Measurements from ENCODE around the gene DEXI.
A peak's percentile ranks its signal among the peaks of the same experiment; 100 is the strongest.

DEXI gene

DNA sequence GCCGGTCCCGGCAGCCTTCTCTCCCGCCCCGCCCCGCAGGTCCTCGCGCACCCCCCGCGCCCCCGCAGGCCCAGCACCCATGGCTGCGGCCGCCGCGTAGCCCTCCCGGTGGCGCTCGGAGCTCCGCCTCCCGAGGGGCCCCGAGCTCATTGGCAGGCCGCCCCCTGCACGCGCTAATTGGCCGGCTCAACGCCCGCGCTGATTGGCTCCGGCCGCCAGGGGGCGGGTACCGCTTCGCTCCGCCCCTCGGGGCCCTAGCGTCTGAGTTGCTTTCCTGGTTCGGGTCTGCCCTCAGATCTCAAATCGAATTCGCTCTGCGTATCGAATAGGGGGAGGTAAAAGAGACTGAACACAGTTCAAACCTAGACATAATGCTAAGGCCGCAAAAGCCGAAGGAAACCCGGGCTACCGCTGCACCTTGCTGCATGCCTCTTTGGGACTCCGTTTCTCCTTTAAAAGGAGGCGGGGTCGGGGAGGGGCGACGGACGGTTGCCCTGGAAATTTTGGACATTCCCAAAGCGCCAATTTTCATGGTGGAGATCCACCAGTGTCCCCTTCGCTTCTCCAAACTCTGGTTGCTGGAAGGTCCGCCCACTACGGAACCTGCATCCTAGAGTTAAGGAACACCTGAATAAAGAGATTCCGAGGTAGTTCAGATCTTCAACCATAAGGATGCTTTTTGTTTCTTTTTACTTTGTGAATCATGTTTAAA is at the start of gene DEXI:
Gene DEXI (minus strand): TSS at position 117 of the 712 bp plus-strand sequence. CDS start 463 bp downstream, outside the sequence.
- DNase-seq (ENCODE audit: low read depth in 2 of 2) = peak; percentile 90 to 92

GRCh38 chr16:10990378-10990777 is 48.1 kb upstream of the DEXI start:
- DNase-seq (ENCODE audit: low read depth in 2 of 2) = no peak

GRCh38 chr16:10989559-10989958 is 47.3 kb upstream of the DEXI start:
- no peak for DNase-seq (ENCODE audit: low read depth in 2 of 2)

DNA sequence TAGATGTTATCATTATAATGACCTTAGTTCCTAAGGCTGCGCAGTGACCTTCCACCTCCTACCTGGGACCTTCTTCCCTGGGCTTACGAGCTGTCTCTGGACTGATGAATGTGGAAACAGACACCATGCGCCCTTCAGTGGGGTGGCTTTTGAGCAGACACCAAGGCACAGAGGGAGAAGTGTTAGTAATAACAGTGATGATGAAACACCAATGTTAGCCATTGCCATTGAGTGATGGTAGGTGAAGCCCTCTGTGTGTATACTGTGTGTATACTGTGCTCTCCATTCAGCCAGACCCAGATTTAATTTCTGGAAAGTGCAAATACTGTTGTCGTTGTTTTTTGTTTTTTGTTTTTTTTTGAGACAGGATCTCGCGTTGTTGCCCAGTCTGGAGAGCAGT is 46.6 kb upstream of the DEXI start:
- no peak for DNase-seq (ENCODE audit: low read depth in 2 of 2)

DNA sequence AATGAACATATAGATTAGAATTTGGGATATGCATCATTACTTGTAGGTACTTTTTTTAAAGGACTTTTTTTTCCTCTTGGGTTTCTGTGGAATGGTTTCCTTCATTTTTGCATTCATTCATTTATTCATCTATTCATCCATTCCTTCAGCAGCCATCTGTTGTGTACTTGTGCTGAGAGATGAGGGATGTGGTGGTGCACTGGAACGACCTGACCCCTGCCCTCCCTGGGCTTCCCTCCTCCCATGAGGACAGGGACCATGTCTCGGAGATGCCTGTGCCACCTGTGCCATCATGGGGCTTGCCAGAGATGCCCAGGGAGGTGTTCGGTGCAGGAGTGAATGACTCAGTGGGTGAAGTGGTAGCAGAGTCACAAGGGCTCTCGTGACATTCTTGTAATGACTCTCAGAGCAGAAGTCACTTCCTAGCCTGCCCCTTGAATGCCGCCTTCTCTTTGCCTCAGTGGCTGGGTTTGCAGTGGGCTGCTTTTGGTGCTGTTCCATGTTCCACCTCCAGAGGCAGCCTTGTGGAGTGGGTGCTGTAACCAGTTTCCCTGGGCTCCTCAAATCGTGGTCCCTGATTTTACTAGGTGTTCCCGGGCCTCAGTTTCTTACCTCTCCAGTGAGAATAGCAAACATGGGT is 46.0 kb upstream of the DEXI start:
- peak in 1 of 2 donors; percentile 21 for DNase-seq (ENCODE audit: low read depth in 2 of 2)

GRCh38 chr16:10987361-10988163 is 45.3 kb upstream of the DEXI start:
- DNase-seq (ENCODE audit: low read depth in 2 of 2) = no peak

DNA sequence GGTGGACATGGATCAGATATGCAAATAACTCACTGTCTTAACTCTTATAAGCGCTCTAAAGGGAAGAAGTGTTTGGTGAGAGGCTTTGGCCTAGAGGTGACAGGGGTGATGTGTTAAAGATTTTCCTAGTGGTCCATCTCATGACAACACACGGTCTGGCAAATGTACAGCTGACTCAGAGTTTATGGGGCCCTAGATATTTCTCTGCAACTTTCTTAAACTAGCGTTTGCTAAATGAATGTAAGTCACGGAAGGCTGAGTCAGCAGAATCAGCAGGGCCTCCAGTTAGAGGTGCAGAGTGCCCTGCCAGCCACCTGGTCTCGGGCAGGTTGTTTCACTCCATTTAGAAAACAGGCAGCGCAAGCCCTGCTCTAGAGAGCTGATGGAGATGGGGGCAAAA is 42.2 kb upstream of the DEXI start:
- no peak for DNase-seq (ENCODE audit: low read depth in 2 of 2)

DNA sequence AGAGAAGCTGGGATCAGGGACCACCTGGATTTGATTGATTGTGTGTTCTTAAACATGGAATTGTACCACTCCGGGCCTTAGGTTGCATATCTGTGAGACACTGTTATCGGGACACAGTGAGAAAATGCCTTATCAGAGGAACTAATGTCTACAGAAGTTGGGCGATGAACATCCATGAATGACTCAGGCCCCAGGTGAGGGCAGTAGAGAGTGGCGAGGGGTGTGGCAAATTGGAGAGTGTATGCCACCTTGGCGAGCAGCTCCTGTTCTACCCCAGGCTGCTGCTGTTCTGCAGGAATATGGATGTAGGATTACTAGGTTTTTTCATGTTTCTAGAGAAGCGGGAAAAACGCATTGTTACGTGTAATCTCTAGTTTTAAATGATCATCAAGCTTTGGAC is 40.9 kb upstream of the DEXI start:
- DNase-seq (ENCODE audit: low read depth in 2 of 2) = no peak

GRCh38 chr16:10982465-10983150 is 40.3 kb upstream of the DEXI start:
- no peak for DNase-seq (ENCODE audit: low read depth in 2 of 2)

DNA sequence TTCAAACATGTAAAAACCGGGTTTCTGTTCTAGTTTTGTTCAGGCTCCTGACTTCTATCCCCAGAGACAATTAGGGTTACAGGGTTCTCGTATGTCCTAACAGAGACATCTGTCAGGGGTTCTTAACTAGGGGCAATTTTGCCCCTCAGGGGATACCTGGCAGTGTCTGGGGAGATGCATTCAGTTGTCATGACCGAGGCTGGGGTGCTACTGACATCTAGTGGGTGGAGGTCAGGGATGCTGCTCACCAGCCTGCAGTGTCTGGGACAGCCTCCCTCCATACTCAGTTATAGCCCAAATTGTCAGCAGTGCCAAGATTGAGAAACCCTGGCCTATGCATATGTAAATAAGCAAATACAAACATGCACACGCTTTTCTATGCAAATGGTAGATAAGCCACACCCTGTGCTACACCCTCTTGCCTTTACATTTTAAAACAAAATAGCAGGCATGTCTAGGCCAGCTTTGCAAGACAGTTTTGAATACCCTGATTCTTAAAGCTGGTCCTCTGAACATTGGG is 39.5 kb upstream of the DEXI start:
- DNase-seq (ENCODE audit: low read depth in 2 of 2) = no peak

GRCh38 chr16:10980813-10981212 is 38.5 kb upstream of the DEXI start:
- no peak for DNase-seq (ENCODE audit: low read depth in 2 of 2)

DNA sequence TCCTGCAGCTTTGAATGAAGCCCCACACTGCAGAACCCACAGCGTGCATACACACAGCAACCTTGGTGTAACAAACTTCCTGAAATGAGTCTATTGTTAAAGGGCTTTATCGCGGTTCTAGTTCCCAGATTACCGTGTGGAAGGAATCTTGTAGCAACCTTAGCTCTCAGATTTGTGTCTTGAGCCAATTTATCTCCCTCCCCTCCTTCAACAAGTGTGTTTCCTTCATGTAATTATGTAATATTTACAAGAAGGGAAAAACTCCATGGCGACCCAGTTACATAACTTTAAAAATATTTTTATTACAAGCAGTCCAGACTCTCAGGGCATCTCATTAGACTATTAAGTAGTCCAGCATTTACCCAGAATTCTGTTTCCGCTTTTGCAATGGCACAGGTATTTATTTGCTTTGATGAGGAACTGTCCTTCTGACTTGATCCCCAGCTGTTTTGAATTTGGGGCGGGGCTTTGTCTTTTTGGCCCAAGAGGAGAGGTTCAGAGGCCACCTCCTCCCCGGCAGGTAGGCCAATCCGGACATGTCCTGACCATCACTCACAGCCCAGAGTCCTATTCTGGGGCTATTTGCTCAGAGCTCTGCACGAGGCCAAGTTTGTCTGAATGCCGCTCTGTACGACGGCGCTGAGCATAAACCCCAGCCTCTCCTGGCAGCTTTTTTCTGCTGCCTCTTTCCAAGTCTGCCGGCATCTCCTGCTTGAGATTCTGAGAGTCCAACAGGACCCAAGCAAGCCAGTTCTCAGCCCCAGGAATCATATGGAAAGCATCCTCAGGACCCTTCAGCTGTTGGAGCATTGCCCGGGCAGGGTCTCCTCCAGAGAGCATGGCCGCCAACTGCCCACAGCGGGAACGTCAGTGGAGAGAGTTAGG is 37.7 kb upstream of the DEXI start:
- no peak for DNase-seq (ENCODE audit: low read depth in 2 of 2)

DNA sequence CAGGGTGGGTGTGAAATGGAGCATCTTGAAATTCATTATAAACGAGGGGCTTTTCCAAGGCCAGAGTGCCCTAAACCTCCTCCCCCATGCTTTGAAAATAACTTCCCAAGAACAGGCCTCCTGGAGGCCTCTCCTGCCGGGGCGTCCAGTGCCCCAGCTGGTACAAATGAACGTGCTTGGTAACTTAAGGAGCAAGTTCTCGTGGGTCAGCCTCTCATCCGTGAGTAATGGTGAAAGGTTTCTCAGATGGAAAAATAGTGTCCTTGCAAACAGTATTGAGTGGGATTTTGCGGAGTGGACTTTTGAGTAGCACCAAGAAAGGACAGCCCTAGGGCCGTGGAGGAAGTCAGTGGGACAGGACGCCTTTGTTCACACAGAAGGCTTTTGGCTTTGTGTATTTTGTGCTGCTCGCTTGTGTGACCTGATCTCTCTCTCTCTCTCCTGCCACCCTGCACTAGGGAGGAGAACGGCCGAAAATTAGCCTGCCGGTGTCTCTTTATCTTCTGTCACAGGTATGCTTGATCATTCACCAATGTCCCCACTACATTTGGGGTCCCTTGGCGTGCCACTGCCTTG is 36.7 kb upstream of the DEXI start:
- DNase-seq (ENCODE audit: low read depth in 2 of 2) = no peak

- no peak for DNase-seq (ENCODE audit: low read depth in 2 of 2)
These were observed 35.9 kb upstream of the DEXI start for GRCh38 chr16:10978124-10978523.

DNA sequence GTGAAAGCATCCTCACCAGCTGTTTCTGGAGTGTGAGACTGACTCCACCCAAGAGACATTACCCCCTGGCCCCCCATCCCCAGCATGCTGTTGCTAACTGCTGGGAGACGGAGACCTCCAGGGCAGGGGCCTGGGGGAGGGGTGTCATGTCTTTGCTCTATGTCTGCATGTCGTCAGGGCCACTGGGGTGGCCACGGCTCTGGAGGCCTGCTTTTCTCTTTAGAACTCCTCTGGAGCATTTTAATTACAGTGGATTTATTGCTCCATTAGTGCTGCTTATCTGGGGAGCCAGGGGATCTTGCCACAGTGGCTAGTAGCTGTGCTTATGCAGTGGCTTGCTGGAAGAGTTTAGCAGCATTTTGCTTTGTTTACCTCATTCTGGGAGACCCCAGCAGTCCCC is 34.4 kb upstream of the DEXI start:
- DNase-seq (ENCODE audit: low read depth in 2 of 2) = no peak

DNA sequence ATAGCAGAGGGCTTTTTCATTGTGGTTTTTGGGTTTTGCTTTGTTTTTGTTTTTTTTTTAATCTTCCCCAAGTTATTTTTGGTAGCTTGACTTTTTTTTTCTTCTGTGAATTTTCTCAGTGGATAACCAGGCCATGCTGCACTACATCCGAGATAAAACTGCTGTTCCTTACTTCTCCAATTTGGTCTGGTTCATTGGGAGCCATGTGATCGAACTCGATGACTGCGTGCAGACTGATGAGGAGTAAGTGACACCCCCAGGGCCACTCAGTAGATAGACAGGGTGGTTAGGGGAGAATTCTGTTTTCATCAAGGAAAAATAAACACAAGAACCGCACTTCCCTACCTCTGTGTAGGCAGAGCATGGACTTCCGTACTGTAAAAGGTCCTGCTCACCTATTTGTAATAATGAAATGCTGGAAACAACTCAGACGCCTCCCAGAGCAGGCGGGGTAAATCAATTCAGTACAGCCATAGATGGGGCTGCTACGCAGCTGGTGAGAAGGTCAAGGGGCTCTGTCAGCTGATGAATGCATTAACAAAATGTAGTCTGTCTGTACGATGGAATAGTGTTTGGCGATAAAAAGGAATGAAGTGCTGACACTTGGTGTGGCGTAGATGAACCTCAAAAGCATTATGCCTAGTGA is 30.7 kb upstream of the DEXI start:
- no peak for DNase-seq (ENCODE audit: low read depth in 2 of 2)

DNA sequence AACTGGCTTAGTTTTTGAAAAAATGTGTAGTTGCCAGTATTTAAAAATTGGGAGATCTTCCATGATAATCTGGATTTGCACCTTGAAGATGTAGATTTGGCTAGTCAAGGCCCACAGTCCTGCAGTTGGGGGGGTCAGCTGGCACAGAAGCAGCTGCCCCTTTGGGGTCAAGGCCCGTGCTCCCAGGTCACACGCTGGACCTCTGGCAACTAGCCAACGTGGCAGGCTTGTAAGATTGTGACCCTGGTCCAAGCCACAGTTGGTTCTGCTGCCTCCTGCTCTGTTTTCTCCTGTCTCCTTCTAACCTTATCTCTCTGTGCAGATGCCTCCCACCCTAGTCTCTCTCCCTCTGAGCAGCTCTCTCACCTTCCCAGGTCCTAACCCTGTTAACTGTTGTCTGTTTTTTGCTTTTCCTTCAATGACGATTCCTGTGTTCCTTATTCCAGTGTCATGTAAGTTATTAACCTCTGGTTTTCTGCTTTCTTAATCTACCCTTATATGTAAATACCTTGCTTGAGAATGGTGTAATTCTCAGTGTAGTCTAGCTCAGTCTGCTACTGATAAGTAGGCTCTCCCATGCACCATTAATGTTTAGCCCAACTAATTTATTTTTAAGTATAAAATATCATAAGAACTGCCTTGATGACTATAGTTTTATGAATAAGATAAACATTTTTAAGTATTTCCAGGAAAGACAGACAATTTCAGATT is 30.0 kb upstream of the DEXI start:
- DNase-seq (ENCODE audit: low read depth in 2 of 2) = no peak

- no peak for DNase-seq (ENCODE audit: low read depth in 2 of 2)
These were observed 29.3 kb upstream of the DEXI start for GRCh38 chr16:10971560-10971961.

DNA sequence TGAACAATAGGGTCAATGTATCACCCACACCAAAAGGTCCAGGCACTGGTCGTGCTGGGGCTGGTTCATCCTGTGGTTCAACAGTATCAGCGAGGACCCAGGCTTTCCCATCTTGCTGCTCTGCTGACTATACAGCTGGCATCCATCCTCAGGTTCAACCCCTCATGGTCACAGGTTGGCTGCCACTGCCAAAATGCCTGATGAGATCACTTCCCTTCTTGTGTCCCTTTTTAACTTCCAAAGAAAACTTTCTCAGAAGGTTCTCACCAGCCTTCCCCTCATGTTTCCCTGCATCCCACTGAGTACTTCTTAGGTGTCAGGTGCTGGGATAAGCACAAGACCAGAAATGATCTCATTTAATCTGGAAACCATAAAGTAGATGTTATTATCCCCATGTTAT is 27.8 kb upstream of the DEXI start:
- no peak for DNase-seq (ENCODE audit: low read depth in 2 of 2)

All from stimulated activated CD8-positive, alpha-beta memory T cell treated with anti-CD3 and anti-CD28 coated beads, Interleukin-15, amount 100 ng/mL, for 4 hours (primary cell).